ENCODE data around the gene MGMT. TPM values are rescaled to one million over a fixed set of nuclear protein-coding genes. Genes with fewer than 3 reads are reported as not detected.

The MGMT gene
- total and polyA plus RNA-seq, 2 experiments from 2014 or later = 19.3 to 21.9 TPM

- TF ChIP-seq ETS1 (IDR thresholded peaks at IDR 0.05) (no peak), NANOG (IDR thresholded peaks at IDR 0.05; ENCODE audit: borderline replicate concordance) (no peak)
Measured at GRCh38 chr10:129643266-129643665, 176.2 kb downstream of the MGMT start (continued).

GRCh38 chr10:129645487-129645886 lies 178.4 kb downstream of the MGMT start:
- no peak overlapping the region for H3K27ac ChIP-seq (ENCODE audit: low read depth)
- no peak for DNase-seq (ENCODE audit: low spot score)
- no peak overlapping the region for H3K27ac Mint-ChIP-seq
- H3K27me3 ChIP-seq (ENCODE audit: insufficient read depth) = no peaks in the 10 kb centered on the region
- peaks cover 20% of the 10 kb centered on the region for H3K4me1 Mint-ChIP-seq
- H3K27me3 Mint-ChIP-seq (ENCODE audit: insufficient read depth, low read depth, poor library complexity) = peaks cover 3% of the 10 kb centered on the region
- no peak overlapping the region for H3K4me2 ChIP-seq
- H3F3A ChIP-seq (replicated peaks; ENCODE audit: low read depth) = no peaks in the 10 kb centered on the region
- no peak overlapping the region for H3K4me3 ChIP-seq
- no peaks in the 10 kb centered on the region for H3K36me3 ChIP-seq (ENCODE audit: insufficient read depth)
- H2AFZ ChIP-seq = no peak overlapping the region
- ATAC-seq = no peak
- no peaks in the 10 kb centered on the region for H3K9me2 ChIP-seq (ENCODE audit: insufficient read depth)
- H3K36me3 Mint-ChIP-seq (ENCODE audit: low read depth) = no peaks in the 10 kb centered on the region; the same call in 2 of the 3 replicates
- H4K20me1 ChIP-seq (replicated peaks; ENCODE audit: insufficient read depth) = no peaks in the 10 kb centered on the region
- no peaks in the 10 kb centered on the region for H3K9me3 Mint-ChIP-seq
- no peaks in the 10 kb centered on the region for H3K79me2 ChIP-seq (replicated peaks; ENCODE audit: insufficient read depth)
- H3K4me3 Mint-ChIP-seq = no peak overlapping the region
- no peaks in the 10 kb centered on the region for H3K4me1 ChIP-seq (ENCODE audit: insufficient read depth)
- TF ChIP-seq ETS1 (IDR thresholded peaks at IDR 0.05) (no peak), JUNB (IDR thresholded peaks at IDR 0.05; ENCODE audit: unreplicated experiment) (no peak), EZH2phosphoT487 (IDR thresholded peaks at IDR 0.05; ENCODE audit: unreplicated experiment) (no peak), EZH2 (IDR thresholded peaks at IDR 0.05; ENCODE audit: low read depth, unreplicated experiment) (no peak), ZNF331 (CRISPR knock-in tag; IDR thresholded peaks at IDR 0.05; ENCODE audit: low read depth) (no peak), CTCF (conservative IDR thresholded peaks at IDR 0.05; ENCODE audit: low read depth in 2 of 2) (no peak), CREB1 (CRISPR knock-in tag; IDR thresholded peaks at IDR 0.05; ENCODE audit: low read depth) (no peak), NANOG (IDR thresholded peaks at IDR 0.05; ENCODE audit: borderline replicate concordance) (no peak), POLR2AphosphoS5 (IDR thresholded peaks at IDR 0.05; ENCODE audit: low read depth) (no peak), STAT1 (IDR thresholded peaks at IDR 0.05; ENCODE audit: unreplicated experiment) (no peak), REST (IDR thresholded peaks at IDR 0.05; ENCODE audit: unreplicated experiment) (no peak), ZNF114 (CRISPR knock-in tag; IDR thresholded peaks at IDR 0.05) (no peak)
